Activated T-cell treated with anti-CD3 and anti-CD28 coated beads, Interleukin-2, amount 50 U/mL, for 72 hours (primary cell): Measurements from ENCODE around the gene CAPN3. TPM values are rescaled to one million over a fixed set of nuclear protein-coding genes. Genes with fewer than 3 reads are reported as not detected.

ENCODE experiments used
- ATAC-seq, 2 donors: fragments of 150-1000 bp; cut with Tn5 transposase; replicated peaks in 1 of 2; 2 replicates each; pipeline ENCODE4 v1.10.0; 2021; ENCODE audit warnings: moderate library complexity in 2 of 2, mild to moderate bottlenecking in 1 of 2
- DNase-seq, 2 donors: peaks; one replicate each; pipeline ENCODE4 v3.0.0; 2021 to 2022; ENCODE audit warnings: mixed read lengths in 1 of 2
- H3K27ac Mint-ChIP-seq: one replicate; pipeline ENCODE4 v1.8.0; 2022; ENCODE audit warnings: mild to moderate bottlenecking, moderate library complexity, mixed read lengths
- H3K27me3 Mint-ChIP-seq: one replicate; pipeline ENCODE4 v1.8.0; 2022; ENCODE audit warnings: low read depth, mixed read lengths
- H3K36me3 Mint-ChIP-seq, 2 donors: one replicate each; pipeline ENCODE4 v1.8.0; 2022; ENCODE audit warnings: mixed read lengths in 2 of 2, mild to moderate bottlenecking in 1 of 2; ENCODE audit not compliant: insufficient read depth in 2 of 2
- H3K4me1 Mint-ChIP-seq: one replicate; pipeline ENCODE4 v1.8.0; 2022; ENCODE audit warnings: low read depth, mixed read lengths
- H3K4me3 Mint-ChIP-seq, 2 donors: one replicate each; pipeline ENCODE4 v1.8.0; 2022; ENCODE audit warnings: mild to moderate bottlenecking in 2 of 2, mixed read lengths in 2 of 2, moderate library complexity in 2 of 2
- H3K9me3 Mint-ChIP-seq, 2 donors: one replicate each; pipeline ENCODE4 v1.8.0; 2022; ENCODE audit warnings: mixed read lengths in 2 of 2
- total RNA-seq, 2 donors: library from RNA; stranded (reverse); gene quantifications; one replicate each; pipeline ENCODE4 v1.2.3, GENCODE V29; 2022

The CAPN3 gene
- total RNA-seq, 2 donors from 2014 or later = 9.0 to 9.2 TPM

GRCh38 chr15:42363487-42363886 is 4.2 kb downstream of the CAPN3 start:
- H3K36me3 Mint-ChIP-seq = no peaks in the 10 kb centered on the region
- DNase-seq = no peak
- H3K4me1 Mint-ChIP-seq = no peaks in the 10 kb centered on the region
- H3K9me3 Mint-ChIP-seq = no peaks in the 10 kb centered on the region
- no peaks in the 10 kb centered on the region for H3K27me3 Mint-ChIP-seq
- ATAC-seq = no peak
- no peak overlapping the region for H3K27ac Mint-ChIP-seq
- no peak overlapping the region for H3K4me3 Mint-ChIP-seq

DNA sequence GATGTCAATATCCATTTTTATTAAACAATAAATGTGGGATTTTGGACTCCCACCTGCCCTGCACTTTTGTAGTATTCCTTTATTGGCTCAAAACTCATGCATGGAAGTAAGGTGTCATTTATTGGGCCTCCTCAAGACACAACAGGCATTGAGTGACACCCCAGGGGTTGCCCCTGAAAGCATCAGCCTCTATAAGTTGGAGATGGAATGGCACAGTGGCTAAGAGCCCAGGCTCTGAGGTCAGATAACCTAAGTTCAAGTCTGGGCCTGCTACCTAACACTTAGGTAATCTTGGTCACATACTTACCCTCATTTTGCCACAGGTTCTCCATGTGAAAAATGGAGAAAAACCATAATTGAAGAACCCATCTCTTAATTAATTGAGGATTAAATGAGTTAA is 4.6 kb downstream of the CAPN3 start:
- Mint-ChIP-seq H3K27me3 (no peaks in the 10 kb centered on the region), H3K4me3 (no peak overlapping the region), H3K27ac (no peak overlapping the region), H3K9me3 (no peaks in the 10 kb centered on the region), H3K4me1 (no peaks in the 10 kb centered on the region), H3K36me3 (no peaks in the 10 kb centered on the region)
- ATAC-seq = no peak
- DNase-seq = no peak

GRCh38 chr15:42364529-42364928 is 5.2 kb downstream of the CAPN3 start:
- no peaks in the 10 kb centered on the region for H3K9me3 Mint-ChIP-seq
- H3K27me3 Mint-ChIP-seq = no peaks in the 10 kb centered on the region
- H3K27ac Mint-ChIP-seq = no peak overlapping the region
- H3K4me3 Mint-ChIP-seq = no peak overlapping the region
- no peaks in the 10 kb centered on the region for H3K36me3 Mint-ChIP-seq
- ATAC-seq = no peak
- no peak for DNase-seq
- no peaks in the 10 kb centered on the region for H3K4me1 Mint-ChIP-seq

DNA sequence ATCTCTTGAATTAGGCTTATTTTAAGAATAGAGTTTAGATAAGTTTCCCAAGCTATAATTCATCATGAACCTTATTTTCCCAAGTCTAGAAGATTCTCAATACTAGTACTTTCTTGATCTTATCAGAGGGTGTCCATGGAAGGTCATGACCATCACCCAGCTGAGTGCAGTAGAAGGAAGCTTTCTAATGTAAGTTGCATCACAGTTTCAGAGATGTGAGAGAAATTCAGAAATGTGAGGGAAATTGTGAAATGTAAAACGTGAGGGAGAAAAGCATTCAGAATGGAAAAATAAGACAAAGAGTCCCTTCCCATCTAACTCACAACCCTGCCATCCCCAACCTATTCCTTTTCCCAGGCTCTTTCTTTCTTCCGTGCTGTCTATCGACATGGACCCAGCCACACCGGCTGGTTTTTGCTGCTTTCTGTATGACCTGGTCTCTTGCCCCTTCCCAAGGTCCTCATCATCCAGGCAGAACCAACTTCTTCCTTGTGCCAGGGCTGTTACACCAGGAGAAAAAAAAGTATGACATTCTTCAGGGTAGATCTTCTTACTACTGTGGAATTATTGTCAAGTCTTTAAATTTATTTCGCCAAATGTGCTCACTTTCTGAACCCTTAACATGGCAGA is 6.7 kb downstream of the CAPN3 start:
- ATAC-seq = no peak

GRCh38 chr15:42367041-42367440 is 7.7 kb downstream of the CAPN3 start:
- no peaks in the 10 kb centered on the region for H3K9me3 Mint-ChIP-seq
- no peaks in the 10 kb centered on the region for H3K36me3 Mint-ChIP-seq
- no peaks in the 10 kb centered on the region for H3K4me1 Mint-ChIP-seq
- ATAC-seq (no peak), DNase-seq (no peak)
- H3K4me3 Mint-ChIP-seq = no peak overlapping the region
- no peaks in the 10 kb centered on the region for H3K27me3 Mint-ChIP-seq
- no peak overlapping the region for H3K27ac Mint-ChIP-seq

More for the DNA sequence above, 6.7 kb downstream of the CAPN3 start:
- H3K27me3 Mint-ChIP-seq = no peaks in the 10 kb centered on the region
- H3K4me1 Mint-ChIP-seq = no peaks in the 10 kb centered on the region
- H3K9me3 Mint-ChIP-seq = no peaks in the 10 kb centered on the region
- no peak for DNase-seq
- no peak overlapping the region for H3K27ac Mint-ChIP-seq
- H3K36me3 Mint-ChIP-seq = no peaks in the 10 kb centered on the region
- no peak overlapping the region for H3K4me3 Mint-ChIP-seq

DNA sequence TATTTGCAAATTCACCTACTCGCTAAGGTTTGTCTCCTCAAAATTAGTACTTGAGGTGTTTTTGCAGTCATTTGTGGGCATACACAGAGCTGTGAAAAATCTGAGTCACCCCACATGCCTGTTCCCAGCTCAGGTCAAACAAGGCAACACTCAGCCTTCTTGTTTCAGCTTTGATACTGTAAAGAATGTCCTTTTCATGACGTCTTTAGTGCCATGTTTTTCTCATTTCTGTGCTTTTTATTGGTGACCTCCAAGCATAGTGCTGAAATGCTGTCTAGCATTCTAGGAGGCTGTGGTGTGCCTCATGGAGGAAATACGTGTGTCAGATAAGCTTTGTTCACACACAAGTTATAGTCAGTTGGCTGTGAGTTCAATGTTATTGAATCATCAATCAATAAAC is 8.8 kb downstream of the CAPN3 start:
- Mint-ChIP-seq H3K36me3 (no peaks in the 10 kb centered on the region), H3K27ac (no peak overlapping the region), H3K27me3 (no peaks in the 10 kb centered on the region), H3K9me3 (no peaks in the 10 kb centered on the region), H3K4me3 (no peak overlapping the region), H3K4me1 (no peaks in the 10 kb centered on the region)
- ATAC-seq (peak in 1 of 2 donors; percentile 44), DNase-seq (no peak)

GRCh38 chr15:42371096-42371495 is 11.8 kb downstream of the CAPN3 start:
- Mint-ChIP-seq H3K4me3 (no peak overlapping the region), H3K4me1 (no peaks in the 10 kb centered on the region), H3K9me3 (no peaks in the 10 kb centered on the region), H3K27ac (no peak overlapping the region), H3K36me3 (no peaks in the 10 kb centered on the region), H3K27me3 (no peaks in the 10 kb centered on the region)
- peak in 1 of 2 donors; percentile 45 for ATAC-seq
- peak in 1 of 2 donors; percentile 21 for DNase-seq

GRCh38 chr15:42373274-42373673 is 14.0 kb downstream of the CAPN3 start:
- ATAC-seq (no peak), DNase-seq (no peak)
- Mint-ChIP-seq H3K4me1 (no peaks in the 10 kb centered on the region), H3K36me3 (peaks cover 0 to 2% of the 10 kb centered on the region in 2 donors), H3K4me3 (no peak overlapping the region), H3K27me3 (no peaks in the 10 kb centered on the region), H3K27ac (no peak overlapping the region), H3K9me3 (peaks cover 4 to 5% of the 10 kb centered on the region in 2 donors)

DNA sequence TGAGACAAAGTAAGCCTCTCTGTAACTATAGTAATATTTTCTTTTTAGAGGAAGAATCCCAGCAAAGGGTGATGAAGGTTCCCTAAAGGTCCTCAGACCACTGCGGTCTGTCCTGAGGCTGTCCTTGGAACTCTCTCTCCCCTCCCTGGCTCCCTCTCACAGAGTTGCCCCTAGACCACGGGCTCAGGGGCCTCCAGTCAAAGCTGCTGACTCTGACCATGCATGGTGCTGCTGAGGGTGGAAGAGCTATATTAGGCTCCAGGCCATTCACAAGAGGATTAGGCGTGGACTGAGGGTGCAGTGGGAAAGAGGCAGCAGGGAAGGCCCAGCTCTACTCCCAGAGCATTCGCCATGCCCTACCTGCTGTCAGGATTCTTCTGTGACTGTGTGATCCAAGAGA is 14.6 kb downstream of the CAPN3 start:
- ATAC-seq (no peak), DNase-seq (no peak)
- Mint-ChIP-seq H3K4me1 (no peaks in the 10 kb centered on the region), H3K27me3 (no peaks in the 10 kb centered on the region), H3K4me3 (no peak overlapping the region), H3K27ac (no peak overlapping the region), H3K36me3 (peaks cover 2% of the 10 kb centered on the region in 2 donors), H3K9me3 (peaks cover 4 to 5% of the 10 kb centered on the region in 2 donors)

- H3K9me3 Mint-ChIP-seq = peaks cover 4 to 5% of the 10 kb centered on the region in 2 donors
- H3K4me1 Mint-ChIP-seq = no peaks in the 10 kb centered on the region
- no peaks in the 10 kb centered on the region for H3K27me3 Mint-ChIP-seq
- peaks cover 2 to 5% of the 10 kb centered on the region in 2 donors for H3K36me3 Mint-ChIP-seq
- H3K4me3 Mint-ChIP-seq = no peak overlapping the region
- H3K27ac Mint-ChIP-seq = no peak overlapping the region
- DNase-seq (no peak), ATAC-seq (no peak)
Observed at GRCh38 chr15:42374810-42375209, 15.5 kb downstream of the CAPN3 start.

DNA sequence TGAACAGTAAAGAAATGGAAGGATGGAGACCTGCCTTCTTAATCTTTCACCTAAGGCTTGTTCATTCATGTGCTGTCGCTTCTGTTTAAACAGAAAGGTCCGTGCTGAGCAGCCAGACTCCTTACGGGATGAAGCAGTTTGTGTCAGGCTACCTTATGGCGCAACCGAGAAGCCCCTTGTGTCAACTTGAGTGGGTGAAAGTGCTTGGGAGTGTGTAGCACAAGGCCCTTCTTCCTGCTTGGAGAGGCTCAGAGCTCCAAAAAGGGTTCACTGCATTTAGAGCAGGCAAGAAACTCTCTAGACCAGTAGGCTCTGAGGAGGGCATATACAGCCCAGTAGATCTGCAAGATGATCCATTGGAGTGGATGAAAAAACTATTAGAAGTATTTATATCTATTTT is 16.0 kb downstream of the CAPN3 start:
- H3K27ac Mint-ChIP-seq = no peak overlapping the region
- H3K27me3 Mint-ChIP-seq = no peaks in the 10 kb centered on the region
- DNase-seq = no peak
- no peak overlapping the region for H3K4me3 Mint-ChIP-seq
- peaks cover 2 to 5% of the 10 kb centered on the region in 2 donors for H3K36me3 Mint-ChIP-seq
- no peaks in the 10 kb centered on the region for H3K4me1 Mint-ChIP-seq
- ATAC-seq = no peak
- H3K9me3 Mint-ChIP-seq = peaks cover 4 to 5% of the 10 kb centered on the region in 2 donors

DNA sequence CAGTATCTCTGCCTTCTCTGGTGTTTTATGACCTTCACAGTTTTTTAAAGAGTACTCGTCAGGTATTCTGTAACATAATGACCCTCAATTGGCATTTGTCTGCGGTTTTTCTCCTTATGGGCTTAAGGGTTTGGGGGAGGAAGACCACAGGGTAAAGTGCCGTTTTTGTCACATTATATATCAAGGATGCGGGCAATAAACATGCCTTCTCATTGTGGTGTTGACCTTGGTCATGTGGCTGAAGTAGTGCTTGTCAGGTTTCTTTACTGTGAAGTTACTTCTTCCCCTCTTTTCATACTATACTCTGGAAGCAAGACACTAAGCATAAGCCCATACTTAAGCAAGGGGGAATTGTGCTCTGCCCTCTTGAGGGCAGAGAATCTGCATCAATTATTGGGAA is 16.6 kb downstream of the CAPN3 start:
- Mint-ChIP-seq H3K4me1 (no peaks in the 10 kb centered on the region), H3K27ac (no peak overlapping the region), H3K27me3 (no peaks in the 10 kb centered on the region), H3K36me3 (peaks cover 2 to 5% of the 10 kb centered on the region in 2 donors), H3K9me3 (peaks cover 4 to 5% of the 10 kb centered on the region in 2 donors), H3K4me3 (no peak overlapping the region)
- DNase-seq = no peak
- ATAC-seq = no peak

DNA sequence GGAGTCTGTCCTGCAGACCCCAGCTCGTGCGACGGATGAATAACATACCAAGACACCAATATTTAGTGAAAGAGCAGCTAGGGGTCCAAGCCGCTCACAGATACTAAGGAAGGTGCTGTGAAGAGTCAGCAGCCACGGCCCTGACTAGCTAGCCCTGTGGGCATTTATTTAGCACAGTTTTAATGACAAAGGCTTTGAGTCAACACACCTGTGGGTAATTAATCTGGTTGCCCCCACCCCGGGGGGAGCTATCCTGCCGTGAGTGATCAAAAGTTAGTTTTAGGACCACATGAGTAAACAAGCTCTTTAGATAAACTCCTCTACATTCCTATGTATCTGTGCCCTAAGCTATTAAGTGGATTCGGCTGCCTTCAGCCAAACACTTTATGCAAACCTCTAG is 18.7 kb downstream of the CAPN3 start:
- H3K4me3 Mint-ChIP-seq = no peak overlapping the region

DNA sequence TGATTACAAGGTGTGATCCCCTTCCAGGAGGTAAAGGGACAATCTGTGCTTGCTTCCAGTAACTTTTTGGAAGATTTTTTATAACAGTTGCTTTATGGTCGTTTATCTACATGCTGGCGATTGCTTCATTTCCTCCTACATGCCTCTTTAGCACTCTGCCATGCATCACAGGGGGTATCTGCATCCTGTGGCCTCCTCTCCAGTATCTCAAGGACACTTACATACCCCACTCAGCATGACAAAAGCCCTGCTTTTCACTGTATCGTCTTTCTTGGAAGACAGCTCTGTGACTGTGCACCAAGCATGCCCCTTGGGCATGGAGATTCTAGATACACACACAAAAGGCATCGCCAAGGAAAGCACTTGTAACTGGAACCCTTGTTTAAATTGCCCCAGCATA is 25.3 kb downstream of the CAPN3 start:
- Mint-ChIP-seq H3K27me3 (no peaks in the 10 kb centered on the region), H3K4me1 (no peaks in the 10 kb centered on the region), H3K4me3 (no peak overlapping the region)

More for the DNA sequence above, 18.7 kb downstream of the CAPN3 start:
- no peaks in the 10 kb centered on the region for H3K4me1 Mint-ChIP-seq
- H3K27me3 Mint-ChIP-seq = no peaks in the 10 kb centered on the region
- H3K36me3 Mint-ChIP-seq = peaks cover 2 to 5% of the 10 kb centered on the region in 2 donors
- DNase-seq (no peak), ATAC-seq (no peak)
- H3K9me3 Mint-ChIP-seq = peaks cover 4 to 5% of the 10 kb centered on the region in 2 donors
- H3K27ac Mint-ChIP-seq = no peak overlapping the region

More for the DNA sequence above, 25.3 kb downstream of the CAPN3 start:
- DNase-seq = no peak
- no peaks in the 10 kb centered on the region for H3K9me3 Mint-ChIP-seq
- ATAC-seq = no peak
- no peak overlapping the region for H3K27ac Mint-ChIP-seq
- no peaks in the 10 kb centered on the region for H3K36me3 Mint-ChIP-seq
